Measurements from ENCODE around the gene PPP2R5B. TPM values are rescaled to one million over a fixed set of nuclear protein-coding genes. Genes with fewer than 3 reads are reported as not detected.

PPP2R5B gene
- 39.7 TPM for total RNA-seq

GRCh38 chr11:64923944-64924909 lies at the start of gene PPP2R5B:
TSS of gene PPP2R5B (plus strand) at chr11:64924689. CDS start at chr11:64925735, 1,046 bp downstream.

GRCh38 chr11:64878494-64879243 lies 45.8 kb upstream of the PPP2R5B start, which contains the start of gene EHD1:
TSS of gene EHD1 (minus strand) at chr11:64878621. CDS start at chr11:64878464, 157 bp downstream.

GRCh38 chr11:64916775-64917662 lies 7.5 kb upstream of the PPP2R5B start, which contains the start of gene ATG2A:
TSS of gene ATG2A (minus strand) at chr11:64917209. CDS start at chr11:64917135, 74 bp downstream.

GRCh38 chr11:64935359-64936081 lies 11.0 kb downstream of the PPP2R5B start, which contains the start of gene GPHA2:
TSS of gene GPHA2 (minus strand) at chr11:64935893. CDS start at chr11:64935460, 433 bp downstream.

GRCh38 chr11:64971421-64972233 lies 47.1 kb downstream of the PPP2R5B start, which contains the start of gene MAJIN:
TSS of gene MAJIN (minus strand) at chr11:64972108. CDS start at chr11:64959405, 12,703 bp downstream.

Small RNAs within 50 kb of the gene (small RNA-seq; reads per million reads assigned to genes)
- gene MIR6749 (not detected), gene MIR6750 (not detected)

Other genes with a start within 250 kb of the PPP2R5B start
- 397 TPM for gene NRXN2, start 201.5 kb upstream of the PPP2R5B start, total RNA-seq
- 54.2 TPM for gene RASGRP2, start 180.5 kb upstream of the PPP2R5B start, total RNA-seq
- 2.3 TPM for gene PYGM, start 164.7 kb upstream of the PPP2R5B start, total RNA-seq
- 75.2 TPM for gene SF1, start 146.1 kb upstream of the PPP2R5B start, total RNA-seq
- 17.1 TPM for gene MAP4K2, start 121.5 kb upstream of the PPP2R5B start, total RNA-seq
- 18.0 TPM for gene MEN1, start 114.1 kb upstream of the PPP2R5B start, total RNA-seq
- gene CDC42BPG, start 80.0 kb upstream of the PPP2R5B start, total RNA-seq, result 2.1 TPM
- 39.0 TPM for gene EHD1, start 46.1 kb upstream of the PPP2R5B start, total RNA-seq
- gene ATG2A, start 7.5 kb upstream of the PPP2R5B start, total RNA-seq, result 9.9 TPM
- not detected for gene GPHA2, start 11.2 kb downstream of the PPP2R5B start, total RNA-seq
- not detected for gene MAJIN, start 47.4 kb downstream of the PPP2R5B start, total RNA-seq
- not detected for gene BATF2, start 72.3 kb downstream of the PPP2R5B start, total RNA-seq
- gene ARL2, start 89.5 kb downstream of the PPP2R5B start, total RNA-seq, result 73.4 TPM
- 16.4 TPM for gene SNX15, start 102.8 kb downstream of the PPP2R5B start, total RNA-seq
- gene SAC3D1, start 116.5 kb downstream of the PPP2R5B start, total RNA-seq, result 6.9 TPM
- 4.2 TPM for gene NAALADL1, start 133.9 kb downstream of the PPP2R5B start, total RNA-seq
- 2.3 TPM for gene CDCA5, start 159.4 kb downstream of the PPP2R5B start, total RNA-seq
- gene ZFPL1, start 159.5 kb downstream of the PPP2R5B start, total RNA-seq, result 15.7 TPM
- gene VPS51, start 171.5 kb downstream of the PPP2R5B start, total RNA-seq, result 125 TPM
- 81.4 TPM for gene TM7SF2, start 187.2 kb downstream of the PPP2R5B start, total RNA-seq
- gene ZNHIT2, start 193.0 kb downstream of the PPP2R5B start, total RNA-seq, result 6.9 TPM
- gene FAU, start 197.4 kb downstream of the PPP2R5B start, total RNA-seq, result 229 TPM
- gene MRPL49, start 197.6 kb downstream of the PPP2R5B start, total RNA-seq, result 39.7 TPM
- gene SYVN1, start 209.8 kb downstream of the PPP2R5B start, total RNA-seq, result 11.1 TPM
- gene SPDYC, start 245.5 kb downstream of the PPP2R5B start, total RNA-seq, result not detected

Data from diencephalon (tissue), 1 donor.